ENCODE results near the gene YIPF1.
A peak's percentile ranks its signal among the peaks of the same experiment; 100 is the strongest.

The YIPF1 gene

DNA sequence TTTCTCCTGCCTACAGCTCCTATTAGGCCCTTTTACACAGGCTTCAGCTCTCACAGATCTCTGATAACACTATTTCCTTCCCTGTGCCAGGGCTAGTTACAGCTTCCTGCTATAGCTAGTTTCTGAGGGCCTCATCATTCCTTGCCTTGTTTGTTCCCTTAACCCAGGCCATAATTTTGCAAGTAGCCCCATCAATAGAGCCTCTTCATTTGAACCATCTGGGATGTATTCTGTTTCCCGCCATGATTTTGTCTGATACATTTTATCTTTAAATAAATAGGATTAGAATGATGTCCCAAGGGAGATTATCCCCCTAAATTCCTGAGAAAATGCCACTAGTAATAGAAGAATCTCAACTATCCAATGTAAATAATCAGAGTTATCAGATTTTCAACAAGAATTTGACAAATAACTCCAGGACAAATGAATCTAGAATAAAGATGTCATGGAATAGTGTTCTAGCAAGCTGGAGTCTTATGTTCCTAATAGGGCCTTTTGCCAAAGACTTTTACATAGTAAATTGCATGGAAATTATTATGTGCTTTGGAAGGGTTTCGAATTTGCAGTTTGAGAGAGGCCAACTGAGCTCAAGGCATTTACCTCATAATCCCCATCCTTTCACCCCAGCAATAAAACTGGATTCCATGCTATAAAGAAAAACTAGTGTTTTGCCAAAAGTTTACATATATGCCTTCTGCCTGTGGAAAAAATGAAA, 39.8 kb upstream of the YIPF1 start:
- H3K4me3 ChIP-seq (ENCODE audit: low read depth, low read length) = no peak overlapping the region
- DNase-seq (ENCODE audit: low read depth) = no peak

DNA sequence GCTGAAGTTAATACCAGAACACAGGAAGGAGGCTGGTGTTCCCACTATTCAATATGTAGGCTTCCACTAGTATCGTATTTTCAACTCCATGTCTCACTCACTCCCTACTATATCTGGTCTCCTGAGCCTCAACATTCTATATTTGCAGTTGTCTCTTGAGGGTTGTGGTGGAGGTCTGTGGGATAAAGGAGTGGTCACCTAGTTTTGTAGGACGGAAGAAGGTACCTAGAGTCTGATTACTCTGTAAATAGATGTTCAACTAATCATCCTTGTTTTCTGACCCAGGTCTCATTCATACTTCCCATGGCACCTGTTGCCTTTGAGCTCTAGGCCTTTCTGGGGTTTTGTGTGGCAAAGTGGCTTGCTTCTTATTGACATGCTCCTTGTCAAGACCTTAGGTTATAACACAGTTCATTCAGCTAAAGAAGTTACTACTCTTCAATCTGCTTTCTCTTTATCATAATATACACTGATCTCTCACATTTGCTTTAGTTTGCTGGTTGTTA, 37.8 kb upstream of the YIPF1 start:
- H3K4me3 ChIP-seq (ENCODE audit: low read depth, low read length) = no peak overlapping the region
- DNase-seq (ENCODE audit: low read depth) = no peak
- TF ChIP-seq, protein P1, sequence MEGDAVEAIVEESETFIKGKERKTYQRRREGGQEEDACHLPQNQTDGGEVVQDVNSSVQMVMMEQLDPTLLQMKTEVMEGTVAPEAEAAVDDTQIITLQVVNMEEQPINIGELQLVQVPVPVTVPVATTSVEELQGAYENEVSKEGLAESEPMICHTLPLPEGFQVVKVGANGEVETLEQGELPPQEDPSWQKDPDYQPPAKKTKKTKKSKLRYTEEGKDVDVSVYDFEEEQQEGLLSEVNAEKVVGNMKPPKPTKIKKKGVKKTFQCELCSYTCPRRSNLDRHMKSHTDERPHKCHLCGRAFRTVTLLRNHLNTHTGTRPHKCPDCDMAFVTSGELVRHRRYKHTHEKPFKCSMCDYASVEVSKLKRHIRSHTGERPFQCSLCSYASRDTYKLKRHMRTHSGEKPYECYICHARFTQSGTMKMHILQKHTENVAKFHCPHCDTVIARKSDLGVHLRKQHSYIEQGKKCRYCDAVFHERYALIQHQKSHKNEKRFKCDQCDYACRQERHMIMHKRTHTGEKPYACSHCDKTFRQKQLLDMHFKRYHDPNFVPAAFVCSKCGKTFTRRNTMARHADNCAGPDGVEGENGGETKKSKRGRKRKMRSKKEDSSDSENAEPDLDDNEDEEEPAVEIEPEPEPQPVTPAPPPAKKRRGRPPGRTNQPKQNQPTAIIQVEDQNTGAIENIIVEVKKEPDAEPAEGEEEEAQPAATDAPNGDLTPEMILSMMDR (IDR thresholded peaks at IDR 0.05; ENCODE audit: control insufficient read depth, extremely low read depth, insufficient read depth) = no peak

More for the DNA sequence above, 39.8 kb upstream of the YIPF1 start:
- TF ChIP-seq, protein P1 (IDR thresholded peaks at IDR 0.05; ENCODE audit: control insufficient read depth, extremely low read depth, insufficient read depth) = no peak

DNA sequence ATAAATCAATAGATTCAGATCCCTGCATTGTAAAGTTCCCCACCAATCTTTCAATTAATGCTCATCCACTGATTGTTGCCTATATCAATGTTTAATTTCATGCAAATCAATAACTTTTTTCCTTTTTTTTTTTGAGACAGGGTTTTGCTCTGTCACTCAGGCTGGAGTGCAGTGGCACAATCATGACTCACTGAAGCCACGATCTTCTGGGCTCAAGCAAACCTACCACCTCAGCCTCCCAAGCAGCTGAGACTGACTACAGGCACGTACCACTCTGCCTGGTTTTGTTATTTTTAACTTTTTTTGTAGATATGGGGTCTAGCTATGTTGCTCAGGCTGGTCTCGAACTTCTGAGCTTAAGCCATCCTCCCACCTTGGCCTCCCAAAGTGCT, 30.1 kb upstream of the YIPF1 start:
- TF ChIP-seq, protein P1 (IDR thresholded peaks at IDR 0.05; ENCODE audit: control insufficient read depth, extremely low read depth, insufficient read depth) = no peak
- no peak overlapping the region for H3K4me3 ChIP-seq (ENCODE audit: low read depth, low read length)
- DNase-seq (ENCODE audit: low read depth) = no peak

DNA sequence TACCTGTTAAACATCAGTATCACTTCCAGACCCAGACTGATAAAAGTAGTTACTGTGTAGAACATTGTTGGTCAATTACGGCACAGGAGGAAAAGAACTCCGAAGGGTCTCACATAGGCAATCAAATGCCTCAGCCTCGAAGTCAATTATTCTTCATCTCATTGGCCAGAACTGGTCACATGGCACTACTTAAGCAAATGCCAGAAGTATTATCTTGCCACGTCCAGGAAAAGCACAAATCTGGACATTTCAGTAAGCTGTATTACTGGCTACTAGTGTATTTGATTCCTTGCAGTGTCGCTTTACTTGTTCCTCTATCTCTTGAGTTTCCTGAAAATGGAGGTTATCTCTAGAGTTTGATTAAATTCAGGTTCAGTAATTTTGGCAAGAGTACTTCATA, 28.7 kb upstream of the YIPF1 start:
- no peak for DNase-seq (ENCODE audit: low read depth)
- TF ChIP-seq, protein P1 (IDR thresholded peaks at IDR 0.05; ENCODE audit: control insufficient read depth, extremely low read depth, insufficient read depth) = no peak
- no peak overlapping the region for H3K4me3 ChIP-seq (ENCODE audit: low read depth, low read length)

DNA sequence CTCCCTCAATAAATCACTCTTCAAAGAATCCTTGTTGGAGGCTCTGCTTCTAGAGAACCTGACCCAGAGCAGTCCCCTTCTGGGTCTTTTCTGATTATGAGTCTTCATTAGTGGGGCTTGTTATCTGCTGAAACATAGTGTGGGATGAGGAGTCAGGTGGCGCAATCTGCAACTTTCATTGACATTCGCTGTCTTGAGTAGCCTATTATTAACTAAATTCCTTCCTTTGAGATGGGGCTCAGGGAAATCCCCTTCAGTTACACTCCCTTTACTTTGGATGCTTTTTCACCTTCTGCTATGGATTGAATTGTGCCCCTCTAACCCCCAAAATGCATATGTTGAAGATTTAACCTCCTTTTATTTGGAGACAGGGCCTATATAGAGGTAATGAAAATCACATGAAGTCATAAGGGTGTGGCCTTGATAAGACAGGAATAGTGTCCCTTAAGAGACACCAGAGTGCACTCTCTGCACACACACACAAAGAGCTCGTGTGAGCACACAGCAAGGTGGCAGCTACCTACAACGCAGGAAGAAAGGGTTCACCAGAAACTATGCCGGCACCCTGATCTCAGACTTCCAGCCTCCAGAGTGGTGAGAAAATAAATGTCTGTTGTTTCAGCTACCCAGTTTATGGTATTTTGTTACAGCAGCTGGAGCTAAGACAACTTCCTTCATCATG, 23.9 kb upstream of the YIPF1 start:
- TF ChIP-seq, protein P1 (IDR thresholded peaks at IDR 0.05; ENCODE audit: control insufficient read depth, extremely low read depth, insufficient read depth) = peak; percentile 5; the same call in 1 of the 2 replicates
- no peak overlapping the region for H3K4me3 ChIP-seq (ENCODE audit: low read depth, low read length)
- DNase-seq (ENCODE audit: low read depth) = no peak

DNA sequence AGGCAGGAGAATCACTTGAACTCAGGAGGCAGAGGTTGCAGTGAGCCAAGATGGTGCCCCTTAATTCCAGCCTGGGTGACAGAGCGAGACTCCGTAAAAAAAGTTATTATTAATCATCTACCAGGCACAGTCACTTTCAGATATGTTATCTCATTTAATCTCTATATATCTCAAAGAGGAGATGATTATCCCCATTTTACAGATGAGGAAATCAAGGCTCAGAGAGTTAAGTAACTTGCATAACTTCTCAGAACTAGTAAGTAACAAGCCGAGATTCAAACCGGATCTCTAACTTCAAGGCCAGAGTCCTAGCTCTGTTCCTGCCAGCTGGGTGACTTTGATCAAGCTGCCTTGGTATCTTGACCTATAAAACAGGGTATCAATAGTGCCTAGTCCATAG, 21.8 kb upstream of the YIPF1 start:
- DNase-seq (ENCODE audit: low read depth) = no peak
- TF ChIP-seq, protein P1 (IDR thresholded peaks at IDR 0.05; ENCODE audit: control insufficient read depth, extremely low read depth, insufficient read depth) = no peak
- no peak overlapping the region for H3K4me3 ChIP-seq (ENCODE audit: low read depth, low read length)
